K562 treated with DMSO at 1 percent for 12 hours (cell line): ENCODE results near the gene HSD11B2. TPM values are rescaled to one million over a fixed set of nuclear protein-coding genes. Genes with fewer than 3 reads are reported as not detected.

ENCODE experiments used
- total RNA-seq: library from RNA; unstranded; fragments of 300-600 nt; gene quantifications from 2 replicates; pipeline ENCODE4 v1.2.3, GENCODE V29; 2022; ENCODE audit not compliant: insufficient read depth

HSD11B2 gene
- total RNA-seq = 0.35 TPM in 1 of 2 replicates, not detected in the other

GRCh38 chr16:67430977-67431774 lies at the start of gene HSD11B2:
TSS of gene HSD11B2 (plus strand) at chr16:67431121. CDS start at chr16:67431249, 128 bp downstream.

DNA sequence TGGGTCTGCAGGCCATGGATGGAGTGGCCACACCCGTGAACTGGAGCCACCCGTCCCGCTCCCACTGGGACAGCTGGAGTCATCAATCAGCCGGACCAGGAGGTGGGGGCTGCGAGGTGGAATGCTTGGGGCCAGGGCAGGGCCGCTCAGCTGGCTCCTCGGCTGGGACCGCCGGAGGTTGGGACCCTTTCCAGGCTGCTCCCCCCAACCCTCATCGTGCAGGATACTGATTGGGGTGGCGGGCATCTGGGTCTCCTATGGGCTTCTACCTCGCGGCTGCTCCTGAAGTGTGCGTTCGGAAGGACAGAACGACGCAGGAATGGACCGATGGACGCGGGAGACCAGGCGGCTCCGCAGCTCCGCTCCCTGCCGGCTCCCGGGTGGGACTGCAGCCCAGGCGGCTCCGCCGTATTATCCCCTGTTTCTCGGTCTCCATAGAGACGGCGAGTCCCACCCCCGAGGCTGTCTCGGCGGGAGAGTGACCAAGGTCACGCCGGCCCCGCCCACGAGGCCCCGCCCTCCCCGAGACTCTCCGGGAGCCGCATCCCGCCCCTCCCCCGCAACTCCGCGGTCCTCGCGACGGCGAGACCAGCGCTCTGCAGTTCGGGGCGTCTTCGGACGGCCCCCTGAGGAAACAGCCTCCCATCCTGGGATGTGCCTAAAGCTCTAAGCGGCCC lies 37.7 kb upstream of the HSD11B2 start, which contains the start of gene TPPP3:
TSS of gene TPPP3 (minus strand) at position 388 of the 677 bp plus-strand sequence. CDS start 2,387 bp downstream, outside the sequence.

GRCh38 chr16:67415872-67416793 lies 14.8 kb upstream of the HSD11B2 start, which contains the start of gene ZDHHC1:
TSS of gene ZDHHC1 (minus strand) at chr16:67416477. CDS start at chr16:67407775, 8,702 bp downstream.

DNA sequence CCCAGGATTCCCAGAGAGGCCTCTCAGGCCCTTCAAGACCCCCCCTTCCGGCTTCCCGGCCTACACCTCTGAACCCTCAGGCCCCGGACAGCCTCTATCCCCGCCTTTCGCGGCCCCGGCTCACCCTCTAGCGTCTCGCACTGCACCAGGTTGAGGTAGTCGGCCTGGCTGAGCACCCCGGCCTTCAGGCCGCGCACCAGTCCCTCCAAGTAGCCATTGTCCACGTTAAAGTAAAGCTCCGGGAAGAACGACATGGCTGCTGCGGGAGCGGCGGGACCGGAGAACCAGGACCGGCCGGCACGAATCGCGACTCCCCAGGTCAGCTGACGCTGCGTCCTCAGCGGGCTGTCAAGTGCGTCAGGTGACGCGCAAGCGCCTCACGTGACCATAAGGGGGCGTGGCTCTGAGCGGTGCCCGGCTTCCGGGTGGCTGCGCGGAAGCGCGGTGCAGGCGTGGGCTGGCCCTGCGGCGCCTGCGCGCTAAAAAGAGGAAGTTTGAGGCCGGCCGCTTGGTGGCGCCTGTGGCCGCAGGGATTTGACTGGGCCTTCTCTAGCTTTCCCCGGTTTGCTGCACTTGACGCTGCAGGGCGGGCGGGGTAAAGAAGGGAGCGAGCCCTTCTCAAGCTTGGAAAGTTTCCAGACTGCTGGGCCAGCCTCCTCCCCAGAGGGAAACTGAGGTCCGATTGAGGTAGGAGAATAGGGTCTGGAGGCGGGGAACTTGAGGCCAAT lies 50.1 kb downstream of the HSD11B2 start, which contains the start of gene ATP6V0D1:
TSS of gene ATP6V0D1 (minus strand) at position 325 of the 728 bp plus-strand sequence. CDS start at position 254, 71 bp downstream.

DNA sequence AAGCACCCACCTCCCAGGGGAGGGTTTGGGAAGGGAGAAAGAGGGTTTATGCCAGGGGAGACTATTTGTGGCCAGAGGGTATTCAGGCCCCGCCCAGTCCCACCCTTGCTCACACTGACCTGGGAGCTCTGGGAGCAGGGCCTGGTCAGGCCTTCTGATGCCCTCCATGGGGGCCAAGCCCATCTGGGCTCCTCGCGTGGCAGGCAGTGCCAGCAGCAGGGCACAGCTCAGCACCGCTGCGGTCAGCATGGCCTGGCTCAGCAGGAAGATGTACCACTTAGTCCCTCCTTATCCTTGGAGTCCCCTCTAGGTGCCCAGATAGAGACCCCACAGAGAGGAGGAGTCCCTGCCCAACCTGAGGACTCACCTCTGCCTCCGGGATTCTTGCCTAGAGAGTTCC lies 52.2 kb downstream of the HSD11B2 start, which contains the start of gene AGRP:
TSS of gene AGRP (minus strand) at position 398 of the 400 bp plus-strand sequence. CDS start at position 249, 149 bp downstream.

Other genes starting within 250 kb of the HSD11B2 start
- gene MATCAP1, start 247.2 kb upstream of the HSD11B2 start, total RNA-seq = 16.6 and 20.0 TPM in 2 replicates
- not detected in 2 replicates for gene EXOC3L1, start 241.0 kb upstream of the HSD11B2 start, total RNA-seq
- gene E2F4, start 239.0 kb upstream of the HSD11B2 start, total RNA-seq = 63.4 and 106 TPM in 2 replicates
- gene ELMO3, start 232.0 kb upstream of the HSD11B2 start, total RNA-seq = 2.4 and 3.3 TPM in 2 replicates
- gene TMEM208, start 204.0 kb upstream of the HSD11B2 start, total RNA-seq = 65.0 and 76.2 TPM in 2 replicates
- gene FHOD1, start 183.6 kb upstream of the HSD11B2 start, total RNA-seq = 37.1 and 54.3 TPM in 2 replicates
- 1.4 and 2.7 TPM in 2 replicates for gene SLC9A5, start 182.1 kb upstream of the HSD11B2 start, total RNA-seq
- 12.3 and 19.0 TPM in 2 replicates for gene PLEKHG4, start 151.6 kb upstream of the HSD11B2 start, total RNA-seq
- 0.19 TPM in 1 of 2 replicates, not detected in the other for gene KCTD19, start 104.4 kb upstream of the HSD11B2 start, total RNA-seq
- 1.3 TPM in 1 of 2 replicates, not detected in the other for gene LRRC36, start 104.3 kb upstream of the HSD11B2 start, total RNA-seq
- gene TPPP3, start 37.6 kb upstream of the HSD11B2 start, total RNA-seq = not detected in 2 replicates
- not detected in 2 replicates for gene ZDHHC1, start 14.6 kb upstream of the HSD11B2 start, total RNA-seq
- gene ATP6V0D1, start 50.0 kb downstream of the HSD11B2 start, total RNA-seq = 189 and 193 TPM in 2 replicates
- gene AGRP, start 52.4 kb downstream of the HSD11B2 start, total RNA-seq = not detected in 2 replicates
- gene RIPOR1, start 97.7 kb downstream of the HSD11B2 start, total RNA-seq = 4.9 and 17.8 TPM in 2 replicates
- 17.9 and 46.1 TPM in 2 replicates for gene CTCF, start 131.4 kb downstream of the HSD11B2 start, total RNA-seq
- gene CARMIL2, start 214.0 kb downstream of the HSD11B2 start, total RNA-seq = 0.36 and 2.1 TPM in 2 replicates
- 43.3 and 43.7 TPM in 2 replicates for gene ACD, start 229.1 kb downstream of the HSD11B2 start, total RNA-seq
- 2.0 and 2.6 TPM in 2 replicates for gene PARD6A, start 229.8 kb downstream of the HSD11B2 start, total RNA-seq
- gene ENKD1, start 235.6 kb downstream of the HSD11B2 start, total RNA-seq = 11.1 and 13.9 TPM in 2 replicates
- 0.63 and 1.4 TPM in 2 replicates for gene C16orf86, start 235.7 kb downstream of the HSD11B2 start, total RNA-seq